OCI-LY7 (cell line): ENCODE data around the gene RAB27B.
"Not testable (repeated sequence)": the region's sequence is repeated elsewhere in the genome, so short reads cannot be mapped to it uniquely, and the experiment has no call there.

Experiments
- EZH2phosphoT487 ChIP-seq: fragments of 200-600 bp; sonication (generic); IDR thresholded peaks from 2 replicates; pipeline ENCODE4 v1.6.1; 2018; ENCODE audit warnings: low read depth, borderline replicate concordance, mild to moderate bottlenecking, mixed run types, antibody characterized with exemption, low read length, moderate library complexity, mixed read lengths
- TF ChIP-seq, protein P1 (sequence below): fragments of 200-600 bp; sonication (generic); conservative IDR thresholded peaks from 2 replicates; pipeline ENCODE4 v1.5.1; 2014; ENCODE audit warnings: mild to moderate bottlenecking, antibody characterized with exemption, low read length, moderate library complexity, mixed read lengths

DNA sequence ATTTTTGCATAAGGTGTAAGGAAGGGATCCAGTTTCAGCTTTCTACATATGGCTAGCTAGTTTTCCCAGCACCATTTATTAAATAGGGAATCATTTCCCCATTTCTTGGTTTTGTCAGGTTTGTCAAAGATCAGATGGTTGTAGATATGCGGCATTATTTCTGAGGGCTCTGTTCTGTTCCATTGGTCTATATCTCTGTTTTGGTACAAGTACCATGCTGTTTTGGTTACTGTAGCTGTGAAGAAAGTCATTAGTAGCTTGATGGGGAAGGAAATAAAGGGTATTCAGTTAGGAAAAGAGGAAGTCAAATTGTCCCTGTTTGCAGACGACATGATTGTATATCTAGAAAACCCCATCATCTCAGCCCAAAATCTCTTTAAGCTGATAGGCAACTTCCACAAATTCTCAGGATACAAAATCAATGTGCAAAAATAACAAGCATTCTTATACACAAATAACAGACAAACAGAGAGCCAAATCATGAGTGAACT lies 7.4 kb upstream of the RAB27B start:
- TF ChIP-seq, protein P1, sequence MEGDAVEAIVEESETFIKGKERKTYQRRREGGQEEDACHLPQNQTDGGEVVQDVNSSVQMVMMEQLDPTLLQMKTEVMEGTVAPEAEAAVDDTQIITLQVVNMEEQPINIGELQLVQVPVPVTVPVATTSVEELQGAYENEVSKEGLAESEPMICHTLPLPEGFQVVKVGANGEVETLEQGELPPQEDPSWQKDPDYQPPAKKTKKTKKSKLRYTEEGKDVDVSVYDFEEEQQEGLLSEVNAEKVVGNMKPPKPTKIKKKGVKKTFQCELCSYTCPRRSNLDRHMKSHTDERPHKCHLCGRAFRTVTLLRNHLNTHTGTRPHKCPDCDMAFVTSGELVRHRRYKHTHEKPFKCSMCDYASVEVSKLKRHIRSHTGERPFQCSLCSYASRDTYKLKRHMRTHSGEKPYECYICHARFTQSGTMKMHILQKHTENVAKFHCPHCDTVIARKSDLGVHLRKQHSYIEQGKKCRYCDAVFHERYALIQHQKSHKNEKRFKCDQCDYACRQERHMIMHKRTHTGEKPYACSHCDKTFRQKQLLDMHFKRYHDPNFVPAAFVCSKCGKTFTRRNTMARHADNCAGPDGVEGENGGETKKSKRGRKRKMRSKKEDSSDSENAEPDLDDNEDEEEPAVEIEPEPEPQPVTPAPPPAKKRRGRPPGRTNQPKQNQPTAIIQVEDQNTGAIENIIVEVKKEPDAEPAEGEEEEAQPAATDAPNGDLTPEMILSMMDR = not testable (repeated sequence)
- not testable (repeated sequence) for TF ChIP-seq EZH2phosphoT487
